Measurements from ENCODE around the gene DGKH. TPM values are rescaled to one million over a fixed set of nuclear protein-coding genes. Genes with fewer than 3 reads are reported as not detected.
"Not testable (repeated sequence)": the region's sequence is repeated elsewhere in the genome, so short reads cannot be mapped to it uniquely, and the experiment has no call there.

DGKH gene
- polyA plus RNA-seq, 1 donor, result 10.8 TPM

DNA sequence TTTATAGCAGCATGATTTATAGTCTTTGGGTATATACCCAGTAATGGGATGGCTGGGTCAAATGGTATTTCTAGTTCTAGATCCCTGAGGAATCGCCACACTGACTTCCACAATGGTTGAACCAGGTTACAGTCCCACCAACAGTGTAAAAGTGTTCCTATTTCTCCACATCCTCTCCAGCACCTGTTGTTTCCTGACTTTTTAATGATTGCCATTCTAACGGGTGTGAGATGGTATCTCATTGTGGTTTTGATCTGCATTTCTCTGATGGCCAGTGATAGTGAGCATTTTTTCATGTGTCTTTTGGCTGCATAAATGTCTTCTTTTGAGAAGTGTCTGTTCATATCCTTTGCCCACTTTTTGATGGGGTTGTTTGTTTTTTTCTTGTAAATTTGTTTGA is 114.9 kb downstream of the DGKH start:
- DNase-seq, result not testable (repeated sequence)

DNA sequence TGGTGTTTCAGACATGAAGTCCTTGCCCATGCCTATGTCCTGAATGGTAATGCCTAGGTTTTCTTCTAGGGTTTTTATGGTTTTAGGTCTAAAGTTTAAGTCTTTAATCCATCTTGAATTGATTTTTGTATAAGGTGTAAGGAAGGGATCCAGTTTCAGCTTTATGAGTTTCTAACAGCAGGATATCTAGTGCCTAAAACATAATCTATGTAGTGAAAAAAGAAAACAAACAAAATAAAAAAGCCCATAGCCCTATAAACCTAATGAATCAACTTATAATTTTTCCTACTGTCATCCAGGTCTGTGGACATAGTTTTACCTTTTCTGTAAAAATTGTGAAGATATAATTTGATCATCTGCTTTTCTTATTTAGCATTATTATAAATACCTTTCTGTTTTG is 115.5 kb downstream of the DGKH start:
- DNase-seq, result not testable (repeated sequence)

- no peak for DNase-seq
Measured at GRCh38 chr13:42164557-42165125, 116.2 kb downstream of the DGKH start.

DNA sequence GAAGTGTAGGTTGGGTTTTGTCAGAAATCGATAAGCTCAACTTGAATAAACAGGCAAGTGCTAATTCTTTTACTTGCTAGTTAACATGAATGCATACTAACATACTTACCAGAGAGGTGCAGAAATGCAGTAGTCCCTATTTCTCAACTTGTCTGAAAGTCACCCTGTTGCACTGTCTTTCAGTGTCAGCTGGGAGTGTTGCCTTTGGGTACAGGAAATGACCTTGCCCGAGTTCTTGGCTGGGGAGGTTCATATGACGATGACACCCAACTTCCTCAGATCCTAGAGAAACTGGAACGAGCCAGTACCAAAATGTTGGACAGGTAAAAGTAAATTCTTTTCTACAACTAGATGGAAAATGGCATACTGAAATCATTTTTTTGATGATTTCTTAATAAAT is 120.0 kb downstream of the DGKH start:
- no peak for DNase-seq

- no peak for DNase-seq
Measured at GRCh38 chr13:42170029-42170428, 121.6 kb downstream of the DGKH start.

- no peak for DNase-seq
Measured at GRCh38 chr13:42173789-42174343, 125.4 kb downstream of the DGKH start.

GRCh38 chr13:42174344-42175162 is 126.1 kb downstream of the DGKH start:
- no peak for DNase-seq

- no peak for DNase-seq
Measured at GRCh38 chr13:42176294-42176693, 127.8 kb downstream of the DGKH start.

GRCh38 chr13:42177189-42177588 is 128.7 kb downstream of the DGKH start:
- no peak for DNase-seq

DNA sequence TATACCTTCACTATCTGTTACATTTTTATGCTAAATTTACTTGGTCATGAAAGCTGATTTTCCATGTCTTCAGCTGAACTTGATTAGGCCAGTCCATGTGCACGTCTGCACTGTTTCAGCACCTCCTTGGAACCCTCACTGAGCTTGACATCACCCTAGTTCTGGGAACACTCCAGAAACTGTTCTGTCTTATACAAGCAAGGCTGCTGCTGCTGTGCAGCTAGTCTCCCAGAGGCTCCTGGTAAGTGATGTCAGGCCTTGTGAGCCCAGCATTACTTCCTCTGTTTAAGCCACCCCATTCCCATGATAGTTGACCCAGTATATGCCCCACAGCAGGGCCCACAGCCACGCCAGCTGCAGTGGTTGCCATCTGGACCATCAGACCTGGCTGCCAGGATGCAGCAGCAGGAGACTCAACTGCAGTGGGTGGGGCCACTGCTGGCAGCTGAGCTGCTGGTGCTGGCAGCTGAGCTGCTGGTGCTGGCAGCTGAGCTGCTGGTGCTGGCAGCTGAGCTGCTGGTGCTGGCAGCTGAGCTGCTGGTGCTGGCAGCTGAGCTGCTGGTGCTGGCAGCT is 133.0 kb downstream of the DGKH start:
- DNase-seq, result no peak

- DNase-seq, result no peak
Measured at GRCh38 chr13:42189061-42189460, 140.6 kb downstream of the DGKH start.

DNA sequence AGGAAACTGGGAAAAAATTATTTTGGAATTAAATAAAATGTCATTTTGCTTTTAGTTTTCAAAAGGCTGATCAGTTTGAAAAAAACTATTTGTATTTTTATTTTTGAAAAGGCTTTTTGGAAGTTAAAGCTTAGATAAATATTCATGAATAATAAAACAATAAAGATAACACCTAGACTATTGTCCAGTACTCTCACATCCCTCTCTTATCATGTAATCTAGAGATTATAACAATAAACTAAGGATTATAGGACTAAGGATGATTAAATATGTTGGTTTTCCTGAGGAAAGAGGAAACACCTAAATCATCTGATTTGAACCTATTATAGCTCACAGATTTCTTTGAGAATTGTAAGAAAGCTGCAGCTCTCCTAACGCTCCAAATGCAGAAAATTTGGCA is 142.1 kb downstream of the DGKH start:
- DNase-seq, result no peak

DNA sequence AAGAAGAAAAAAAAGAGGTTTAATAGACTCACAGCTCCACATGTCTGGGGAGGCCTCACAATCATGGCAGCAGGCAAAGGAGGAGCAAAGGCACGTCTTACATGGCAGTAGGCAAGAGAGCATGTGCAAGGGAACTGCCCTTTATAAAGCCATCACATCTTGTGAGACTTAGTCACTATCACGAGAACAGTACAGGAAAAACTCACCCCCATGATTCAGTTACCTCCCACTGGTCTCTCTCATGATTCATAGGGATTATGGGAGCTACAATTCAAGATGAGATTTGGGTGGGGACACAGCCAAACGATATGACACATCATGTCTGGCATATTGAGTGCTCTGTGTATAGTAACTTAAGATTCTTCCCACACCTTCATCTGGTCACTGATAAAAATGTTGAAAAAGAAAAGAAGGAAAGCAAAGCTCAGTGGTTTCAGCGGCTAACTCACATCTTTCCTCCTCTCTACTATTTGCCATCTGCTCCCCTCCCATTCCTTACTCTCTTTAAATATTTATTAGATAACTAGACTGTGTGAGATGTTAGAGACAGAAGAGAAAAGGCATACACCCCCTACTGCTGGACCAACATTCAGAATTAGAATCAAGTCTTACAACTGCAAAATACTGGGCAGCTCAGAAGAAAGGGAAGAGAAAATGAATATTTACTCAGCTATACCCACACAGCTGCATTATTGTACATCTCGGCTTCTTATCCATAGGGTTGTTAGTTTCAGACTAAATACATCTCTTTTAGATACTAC is 163.4 kb downstream of the DGKH start:
- DNase-seq, result no peak

DNA sequence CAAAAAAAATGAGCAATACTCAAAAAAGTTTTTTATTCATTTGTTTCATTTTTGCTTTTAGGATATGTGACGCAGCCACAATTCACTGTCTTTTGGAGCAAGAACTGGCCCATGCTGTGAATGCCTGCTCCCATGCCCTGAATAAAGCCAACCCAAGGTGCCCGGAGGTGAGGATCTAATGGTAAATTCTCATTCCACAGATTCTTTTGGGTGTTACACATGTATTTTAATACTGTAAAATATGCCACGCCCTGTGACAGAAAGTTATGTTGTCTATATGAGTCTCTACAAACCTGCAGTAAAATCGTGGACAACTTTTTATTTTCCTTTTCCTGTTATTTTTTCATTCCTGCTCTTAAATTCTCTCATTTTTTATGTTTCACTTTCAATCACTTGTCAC is 166.0 kb downstream of the DGKH start:
- no peak for DNase-seq

GRCh38 chr13:42215578-42216421 is 167.4 kb downstream of the DGKH start:
- peak; percentile 55 for DNase-seq

DNA sequence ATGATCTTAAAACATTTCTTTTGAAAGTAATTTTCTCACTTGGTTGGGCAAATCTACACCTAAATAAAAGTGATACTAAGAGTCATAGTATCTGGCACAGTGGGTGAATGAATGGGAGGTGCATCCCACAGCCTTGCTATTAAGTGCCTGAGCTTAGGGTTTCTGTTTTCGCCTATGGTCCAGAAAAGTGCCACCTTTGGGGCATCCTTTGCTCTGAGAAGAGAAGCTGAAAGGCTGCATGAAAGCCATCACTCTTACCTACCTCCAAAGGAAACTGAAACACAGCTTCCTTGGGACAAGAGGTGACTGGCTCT is 167.9 kb downstream of the DGKH start:
- DNase-seq, result no peak

GRCh38 chr13:42218576-42218975 is 170.1 kb downstream of the DGKH start:
- DNase-seq, result no peak

- DNase-seq, result no peak
Measured at GRCh38 chr13:42219051-42219450, 170.6 kb downstream of the DGKH start.

DNA sequence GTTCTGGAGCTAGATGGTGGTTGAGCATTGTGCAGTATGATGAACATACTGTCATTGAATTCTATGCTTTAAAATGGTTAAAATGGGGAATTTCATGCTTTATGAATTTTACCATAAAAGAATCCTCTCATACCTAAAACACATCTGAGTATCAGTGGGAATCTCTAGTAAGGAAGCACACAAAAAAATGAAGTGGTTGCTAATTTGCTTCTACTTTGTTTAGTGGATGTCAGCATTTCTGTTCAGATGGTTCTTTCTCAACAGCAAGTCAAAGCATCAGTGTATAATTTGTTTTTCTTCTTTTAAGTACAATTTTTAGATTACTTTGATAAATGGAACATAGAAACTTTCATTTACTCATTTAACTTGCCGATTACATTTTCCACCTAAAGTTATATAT is 171.4 kb downstream of the DGKH start:
- no peak for DNase-seq

- no peak for DNase-seq
Measured at GRCh38 chr13:42221121-42221765, 172.8 kb downstream of the DGKH start.

DNA sequence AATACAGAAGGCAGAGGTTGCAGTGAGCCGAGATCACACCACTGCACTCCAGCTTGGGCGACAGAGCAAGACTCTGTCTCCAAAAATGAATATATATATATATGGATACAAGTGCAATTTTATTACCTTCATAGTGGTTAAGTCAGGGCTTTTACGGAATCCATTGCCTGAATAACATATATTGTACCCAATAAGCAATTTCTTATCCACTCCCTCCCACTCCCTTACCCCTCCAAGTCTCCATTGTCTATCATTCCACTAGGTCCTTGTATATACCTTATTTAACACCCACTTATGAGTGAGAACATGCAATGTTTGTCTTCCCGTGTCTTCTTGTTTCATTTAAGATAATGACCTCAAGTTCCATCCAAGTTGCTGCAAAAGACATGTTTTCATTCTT is 175.2 kb downstream of the DGKH start:
- DNase-seq, result no peak
